K562 (cell line): ENCODE results near the gene MATN1. TPM values are rescaled to one million over a fixed set of nuclear protein-coding genes. Genes with fewer than 3 reads are reported as not detected.

Experiments used
- HDAC1 ChIP-seq, 2 experiments: fragments of 450-650 bp; IDR thresholded peaks; 2 replicates each; pipeline ENCODE4 v1.6.1; 2016 to 2017; ENCODE audit warnings: inconsistent platforms in 1 of 2, mild to moderate bottlenecking in 1 of 2, moderate library complexity in 1 of 2
- HES1 ChIP-seq: fragments of 450-650 bp; IDR thresholded peaks from 2 replicates; pipeline ENCODE4 v1.6.1; 2016; ENCODE audit warnings: low read depth, mild to moderate bottlenecking, moderate library complexity
- HMG20A ChIP-seq: fragments of 450-650 bp; formaldehyde crosslinking; conservative IDR thresholded peaks from 2 replicates; pipeline ENCODE4 v1.4.0; 2020; ENCODE audit warnings: mild to moderate bottlenecking, mixed read lengths
- KDM2B ChIP-seq: fragments of 250-450 bp; sonication (Bioruptor Pico); IDR thresholded peaks from 2 replicates; pipeline ENCODE4 v1.8.0; 2021; ENCODE audit warnings: mild to moderate bottlenecking, moderate library complexity
- MEF2A ChIP-seq: IDR thresholded peaks from 2 replicates; pipeline ENCODE4 v1.6.1; 2011; ENCODE audit warnings: low read depth, mild to moderate bottlenecking, low read length, moderate library complexity; ENCODE audit not compliant: control insufficient read depth
- MNT ChIP-seq, 2 experiments: fragments of 450-650 bp; conservative IDR thresholded peaks; 2 replicates each; pipeline ENCODE4 v1.6.1; 2017; ENCODE audit warnings: mild to moderate bottlenecking in 2 of 2, moderate library complexity in 2 of 2
- NR2F6 ChIP-seq: fragments of 450-650 bp; formaldehyde crosslinking; IDR thresholded peaks from 2 replicates; pipeline ENCODE4 v1.4.0; 2020; ENCODE audit warnings: mild to moderate bottlenecking
- PHB2 ChIP-seq: fragments of 450-650 bp; IDR thresholded peaks from 2 replicates; pipeline ENCODE4 v1.6.1; 2017; ENCODE audit warnings: low read depth
- REST ChIP-seq, 2 experiments: fragments of 450-650 bp; formaldehyde crosslinking in 1 of 2; IDR thresholded peaks; 2 replicates each; pipeline versions ENCODE4 v1.4.0 to v1.6.1; 2014 to 2020; ENCODE audit warnings: mild to moderate bottlenecking in 2 of 2, borderline replicate concordance in 1 of 2, low read depth in 1 of 2
- RREB1 ChIP-seq: fragments of 250-450 bp; sonication (Bioruptor Pico); IDR thresholded peaks from 2 replicates; pipeline ENCODE4 v1.4.0; 2020
- XRCC5 ChIP-seq: fragments of 200-400 bp; formaldehyde crosslinking; IDR thresholded peaks from 2 replicates; pipeline ENCODE4 v1.6.1; 2017; ENCODE audit warnings: low read depth, mild to moderate bottlenecking, low read length
- ZNF146 ChIP-seq: IDR thresholded peaks from one replicate; pipeline ENCODE4 v1.6.1; 2018; ENCODE audit warnings: missing compliant biosample characterization; ENCODE audit not compliant: unreplicated experiment
- polyA plus RNA-seq, 8 experiments: library from polyadenylated mRNA; depleted of rRNA in 4 of 8; stranded (reverse) in 5 of 8; unstranded in 3 of 8; fragments of >200 nt; fragmentation: Nextera tagmentation in 2 of 8; fragmentation: Illumina TruSeq in 1 of 8; extraction: Ambion mirVana in 2 of 8; extraction: Trizol in 1 of 8; gene quantifications; 2 replicates each; pipeline versions ENCODE4 v1.2.1 to v1.2.3, GENCODE V29; 2011 to 2014; ENCODE audit warnings: inconsistent platforms in 1 of 8, missing spikeins in 1 of 8
- total RNA-seq, 7 experiments: library from RNA; depleted of rRNA in 6 of 7; stranded (reverse); fragments of >200 nt in 6 of 7; fragmentation: Illumina TruSeq in 2 of 7; extraction: Trizol in 2 of 7; gene quantifications; 2 replicates each; pipeline versions ENCODE4 v1.2.1 to v1.2.3, GENCODE V29; 2011 to 2021; ENCODE audit warnings: low replicate concordance in 1 of 7

Gene MATN1
- total and polyA plus RNA-seq, 9 of the 15 experiments (the other 6 are each of a cell fraction or from before 2014, with no cell fraction given) = 0.10 to 2.3 (median 1.2) TPM

GRCh38 chr1:30716646-30717045 is 6.7 kb downstream of the MATN1 start (continued):
- TF ChIP-seq REST (IDR thresholded peaks at IDR 0.05; ENCODE audit: borderline replicate concordance) (no peak), REST (CRISPR knock-in tag; IDR thresholded peaks at IDR 0.05; ENCODE audit: low read depth) (no peak), MNT (conservative IDR thresholded peaks at IDR 0.05) (no peak), PHB2 (no peak), HMG20A (no peak), MEF2A (no peak), ZNF146 (no peak), HDAC1 (IDR thresholded peaks at IDR 0.05) (no peak), XRCC5 (no peak), KDM2B (no peak), NR2F6 (no peak), RREB1 (CRISPR knock-in tag) (no peak), HES1 (no peak)
